Skeletal muscle satellite cell (primary cell): Measurements from ENCODE around the gene APOL2.
"Not testable (repeated sequence)": the region's sequence is repeated elsewhere in the genome, so short reads cannot be mapped to it uniquely, and the experiment has no call there.

ENCODE experiments used
- H3K27me3 ChIP-seq: 2 replicates; pipeline ENCODE4 v1.7.0; 2013; ENCODE audit warnings: low read length; ENCODE audit not compliant: control insufficient read depth, insufficient read depth
- H3K36me3 ChIP-seq: 2 replicates; pipeline ENCODE4 v1.7.0; 2013; ENCODE audit warnings: mild to moderate bottlenecking, control low read depth, low read length; ENCODE audit not compliant: insufficient read depth
- H3K4me1 ChIP-seq: 2 replicates; pipeline ENCODE4 v1.7.0; 2013; ENCODE audit warnings: low read length; ENCODE audit not compliant: control insufficient read depth, insufficient read depth
- H3K4me2 ChIP-seq: 2 replicates; pipeline ENCODE4 v1.7.0; 2013; ENCODE audit warnings: mild to moderate bottlenecking, low read length
- H3K4me3 ChIP-seq: 2 replicates; pipeline ENCODE4 v1.7.0; 2013; ENCODE audit warnings: low read length
- H3K9ac ChIP-seq: 2 replicates; pipeline ENCODE4 v1.7.0; 2013; ENCODE audit warnings: mild to moderate bottlenecking, low read depth, low read length, moderate library complexity
- H3K9me3 ChIP-seq: replicated peaks from 2 replicates; pipeline ENCODE4 v1.7.0; 2013; ENCODE audit warnings: mild to moderate bottlenecking, control low read depth, low read length

Gene APOL2

DNA sequence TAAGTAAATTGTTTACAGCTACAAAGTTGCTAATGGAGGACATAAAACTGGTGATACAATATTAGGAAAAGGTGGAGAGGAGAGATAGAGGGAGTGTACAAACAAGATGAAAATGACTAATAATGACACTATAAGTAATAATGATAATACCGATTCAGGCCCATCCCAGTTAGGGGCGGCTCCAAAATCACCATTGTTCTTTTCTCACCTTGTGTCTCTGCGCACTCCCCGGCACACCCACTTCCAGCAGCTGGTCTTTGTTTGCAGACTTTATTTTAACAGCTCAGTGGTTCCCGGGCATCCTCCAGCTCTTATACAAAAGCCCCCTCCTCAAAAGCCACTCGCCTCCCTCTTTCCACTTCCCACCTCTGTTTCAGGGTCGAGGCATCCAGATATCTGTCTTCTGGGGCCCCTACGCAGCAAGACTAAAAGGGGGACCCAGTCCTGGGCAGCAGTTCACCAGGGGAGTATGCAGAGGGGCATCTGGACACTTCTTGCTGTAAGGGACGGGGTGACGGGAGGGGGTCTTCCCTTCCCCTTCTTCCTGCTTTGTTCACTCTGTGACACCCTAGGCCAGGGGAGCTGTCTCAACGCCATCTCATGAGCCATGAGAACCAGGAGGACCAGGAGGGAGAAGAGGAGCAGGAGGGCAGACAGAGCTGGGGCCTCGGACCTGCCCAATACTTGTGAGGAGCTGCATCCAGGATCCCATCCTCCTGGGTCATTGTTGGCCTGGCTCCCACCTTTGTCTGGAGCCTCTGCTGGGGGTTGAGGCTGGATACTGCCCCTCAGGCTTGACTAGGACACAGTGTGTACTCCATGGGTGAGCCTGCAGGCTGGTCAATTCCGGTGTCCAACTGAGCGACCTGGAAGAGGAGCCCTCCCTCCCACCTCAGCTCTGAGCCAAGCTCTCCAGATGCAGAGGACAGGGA lies 2.7 kb downstream of the APOL2 start:
- peaks cover 28% of the 10 kb centered on the region for H3K4me1 ChIP-seq
- H3K4me3 ChIP-seq: peak overlapping the region; percentile 79
- H3K9ac ChIP-seq: peak overlapping the region; percentile 84
- H3K36me3 ChIP-seq: peaks cover 23% of the 10 kb centered on the region
- H3K27me3 ChIP-seq: no peaks in the 10 kb centered on the region
- H3K9me3 ChIP-seq: no peaks in the 10 kb centered on the region
- peak overlapping the region; percentile 100 for H3K4me2 ChIP-seq

GRCh38 chr22:36235585-36235984 lies 3.7 kb downstream of the APOL2 start:
- no peak overlapping the region for H3K9ac ChIP-seq
- H3K9me3 ChIP-seq: no peaks in the 10 kb centered on the region
- H3K4me3 ChIP-seq: no peak overlapping the region
- peaks cover 33% of the 10 kb centered on the region for H3K36me3 ChIP-seq
- H3K4me2 ChIP-seq: no peak overlapping the region
- no peaks in the 10 kb centered on the region for H3K27me3 ChIP-seq
- peaks cover 28% of the 10 kb centered on the region for H3K4me1 ChIP-seq

- Histone ChIP-seq H3K4me2 (no peak overlapping the region), H3K4me3 (no peak overlapping the region), H3K4me1 (peaks cover 25% of the 10 kb centered on the region), H3K9me3 (no peaks in the 10 kb centered on the region), H3K27me3 (no peaks in the 10 kb centered on the region), H3K9ac (no peak overlapping the region), H3K36me3 (peaks cover 40% of the 10 kb centered on the region)
These were observed 4.4 kb downstream of the APOL2 start for GRCh38 chr22:36234919-36235318.

- peaks cover 40% of the 10 kb centered on the region for H3K36me3 ChIP-seq
These were observed 5.1 kb downstream of the APOL2 start for GRCh38 chr22:36234213-36234612.

GRCh38 chr22:36233796-36234195 lies 5.5 kb downstream of the APOL2 start:
- H3K27me3 ChIP-seq: no peaks in the 10 kb centered on the region
- H3K4me2 ChIP-seq: no peak overlapping the region
- H3K36me3 ChIP-seq: peaks cover 43% of the 10 kb centered on the region

More at GRCh38 chr22:36234213-36234612, 5.1 kb downstream of the APOL2 start:
- no peak overlapping the region for H3K9ac ChIP-seq
- no peak overlapping the region for H3K4me3 ChIP-seq
- no peaks in the 10 kb centered on the region for H3K27me3 ChIP-seq
- H3K4me2 ChIP-seq: no peak overlapping the region
- H3K4me1 ChIP-seq: peaks cover 21% of the 10 kb centered on the region
- no peaks in the 10 kb centered on the region for H3K9me3 ChIP-seq

GRCh38 chr22:36232715-36233401 lies 6.5 kb downstream of the APOL2 start:
- peaks cover 12% of the 10 kb centered on the region for H3K4me1 ChIP-seq
- peaks cover 47% of the 10 kb centered on the region for H3K36me3 ChIP-seq
- no peaks in the 10 kb centered on the region for H3K9me3 ChIP-seq
- H3K27me3 ChIP-seq: no peaks in the 10 kb centered on the region
- H3K4me3 ChIP-seq: no peak overlapping the region
- no peak overlapping the region for H3K9ac ChIP-seq
- H3K4me2 ChIP-seq: no peak overlapping the region

More at GRCh38 chr22:36233796-36234195, 5.5 kb downstream of the APOL2 start:
- Histone ChIP-seq H3K4me3 (no peak overlapping the region), H3K9ac (no peak overlapping the region), H3K9me3 (no peaks in the 10 kb centered on the region), H3K4me1 (peaks cover 21% of the 10 kb centered on the region)

DNA sequence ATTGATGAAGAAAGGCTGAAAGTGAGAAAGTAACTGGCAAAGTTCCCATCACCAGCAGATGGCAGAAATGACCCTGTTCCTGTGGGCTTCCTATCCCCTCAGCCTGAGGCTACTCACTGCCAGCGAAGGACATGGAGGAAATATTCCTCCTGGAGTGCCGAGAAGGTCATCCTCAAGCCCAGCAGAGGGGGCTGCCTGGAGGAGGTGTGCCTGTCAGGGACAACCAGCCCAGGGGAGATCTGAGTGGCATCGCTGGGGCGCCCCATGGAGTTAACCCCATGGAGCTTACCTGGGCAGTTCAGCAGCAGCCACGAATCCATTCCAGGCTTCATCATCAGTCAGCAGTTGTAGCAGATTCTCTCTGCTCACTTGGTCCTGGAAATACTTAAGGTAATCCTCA lies 8.3 kb downstream of the APOL2 start:
- H3K27me3 ChIP-seq: not testable (repeated sequence)
- peaks cover 50% of the 10 kb centered on the region for H3K36me3 ChIP-seq

DNA sequence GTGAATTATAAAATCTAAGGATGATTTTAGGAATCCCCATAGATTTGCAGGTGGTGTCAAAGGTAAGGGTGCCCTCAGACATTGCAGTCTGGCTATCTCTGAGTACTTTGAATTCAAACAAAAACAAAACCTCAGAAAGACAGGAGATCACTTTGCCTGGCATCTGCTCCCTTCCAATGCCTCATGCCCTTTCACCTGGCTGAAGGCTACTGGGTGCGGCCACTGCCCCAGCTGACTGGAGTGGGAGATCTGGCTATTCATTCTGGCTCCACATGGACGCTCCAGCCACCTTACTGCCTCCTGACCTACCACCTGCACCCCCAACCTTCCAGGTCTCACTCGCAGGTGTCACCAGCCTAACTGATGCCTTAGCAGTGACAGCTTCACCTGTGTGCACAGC lies 9.7 kb downstream of the APOL2 start:
- not testable (repeated sequence) for H3K4me3 ChIP-seq, H3K4me2 ChIP-seq, H3K27me3 ChIP-seq, H3K4me1 ChIP-seq, H3K9ac ChIP-seq, H3K9me3 ChIP-seq
- H3K36me3 ChIP-seq: peaks cover 50% of the 10 kb centered on the region

More for the DNA sequence above, 8.3 kb downstream of the APOL2 start:
- not testable (repeated sequence) for H3K4me2 ChIP-seq, H3K9ac ChIP-seq, H3K9me3 ChIP-seq, H3K4me3 ChIP-seq, H3K4me1 ChIP-seq

DNA sequence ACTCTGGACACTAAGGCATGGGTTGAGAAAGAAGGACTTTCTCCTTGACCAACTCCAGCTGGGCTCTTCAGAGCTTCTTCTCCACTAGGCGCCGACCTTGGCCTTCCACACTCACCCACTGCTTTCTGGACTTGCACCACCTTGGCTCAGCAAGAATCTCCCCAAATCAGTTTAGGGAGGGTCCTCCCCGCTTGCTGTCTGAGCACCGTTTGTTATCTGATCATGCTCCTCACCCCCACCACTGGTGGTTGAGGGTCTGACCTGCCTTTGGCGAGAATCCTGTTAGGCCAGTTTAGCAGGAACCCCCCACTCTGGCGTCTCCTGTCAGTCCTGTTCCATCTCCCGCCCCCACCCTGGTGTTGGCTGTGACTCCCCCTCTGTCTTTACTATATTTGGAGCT lies 10.4 kb downstream of the APOL2 start:
- H3K4me2 ChIP-seq: no peak overlapping the region
- no peak overlapping the region for H3K9ac ChIP-seq
- no peaks in the 10 kb centered on the region for H3K9me3 ChIP-seq
- H3K27me3 ChIP-seq: no peaks in the 10 kb centered on the region
- peaks cover 50% of the 10 kb centered on the region for H3K36me3 ChIP-seq
- H3K4me1 ChIP-seq: no peaks in the 10 kb centered on the region
- no peak overlapping the region for H3K4me3 ChIP-seq

- not testable (repeated sequence) for H3K9me3 ChIP-seq, H3K4me3 ChIP-seq, H3K4me2 ChIP-seq, H3K27me3 ChIP-seq, H3K4me1 ChIP-seq, H3K9ac ChIP-seq
- H3K36me3 ChIP-seq: peaks cover 48% of the 10 kb centered on the region
These were observed 11.0 kb downstream of the APOL2 start for GRCh38 chr22:36228369-36228768.

GRCh38 chr22:36227806-36228205 lies 11.5 kb downstream of the APOL2 start:
- H3K4me3 ChIP-seq: no peak overlapping the region
- H3K36me3 ChIP-seq: peaks cover 42% of the 10 kb centered on the region
- H3K4me2 ChIP-seq: no peak overlapping the region
- no peaks in the 10 kb centered on the region for H3K27me3 ChIP-seq
- H3K4me1 ChIP-seq: no peaks in the 10 kb centered on the region
- H3K9ac ChIP-seq: no peak overlapping the region
- no peaks in the 10 kb centered on the region for H3K9me3 ChIP-seq
